Adrenal gland (tissue), 12 donors: ENCODE measurements around the gene KIF26A. TPM values are rescaled to one million over a fixed set of nuclear protein-coding genes. Genes with fewer than 3 reads are reported as not detected.

ENCODE experiments used
- DNase-seq, 7 donors: peaks; one replicate each; pipeline ENCODE4 v3.0.0-alpha.2; 2019 to 2020
- H3K27ac ChIP-seq, 5 donors: fragments of 200-600 bp; sonication (generic) in 4 of 5; 1 replicate in 3 of 5; 2 replicates in 2 of 5; pipeline versions ENCODE4 v1.5.1 to v1.8.0; 2016 to 2020; ENCODE audit warnings: mild to moderate bottlenecking in 1 of 5
- H3K27me3 ChIP-seq: fragments of 200-600 bp; 2 replicates; pipeline ENCODE4 v1.8.0; 2021
- H3K36me3 ChIP-seq, 2 donors: fragments of 200-600 bp; replicated peaks in 1 of 2; 1 replicate in 1 of 2; 2 replicates in 1 of 2; pipeline versions ENCODE4 v1.5.1 to v1.8.0; 2018 to 2022
- H3K4me1 ChIP-seq, 2 donors: fragments of 200-600 bp; replicated peaks in 1 of 2; 1 replicate in 1 of 2; 2 replicates in 1 of 2; pipeline versions ENCODE4 v1.5.1 to v1.8.0; 2018 to 2021
- H3K4me3 ChIP-seq, 4 donors: fragments of 200-600 bp; sonication (generic) in 3 of 4; one replicate each; pipeline ENCODE4 v1.5.1; 2016 to 2018
- H3K9me3 ChIP-seq, 3 donors: fragments of 200-600 bp; sonication (generic) in 1 of 3; replicated peaks in 1 of 3; 1 replicate in 2 of 3; 2 replicates in 1 of 3; pipeline versions ENCODE4 v1.5.1 to v1.8.0; 2016 to 2021
- POLR2A ChIP-seq, 2 donors: fragments of 450-650 bp; IDR thresholded peaks; one replicate each; pipeline ENCODE4 v1.6.1; 2017; ENCODE audit warnings: antibody characterized with exemption in 2 of 2, mild to moderate bottlenecking in 2 of 2, moderate library complexity in 1 of 2
- WGBS, 4 donors: extraction: QIAGEN DNeasy Blood & Tissue Kit in 2 of 4; methylation state at CpG; one replicate each; pipeline versions ENCODE4 v1.1.5 to v1.1.7; 2013 to 2017; 5-methylcytosine and 5-hydroxymethylcytosine counted together
- intact Hi-C, 2 donors: fragments of 100-400 bp; cut with DNase I; formaldehyde crosslinking; loops; one replicate each; pipeline versions ENCODE4 v1.14.1 to v1.15.0; 2022 to 2023
- polyA plus RNA-seq, 3 donors: library from polyadenylated mRNA; stranded (reverse); fragments of 200-250 nt in 2 of 3; fragments of 350-450 nt in 1 of 3; fragmentation: Illumina TruSeq in 1 of 3; extraction: RNeasy Lipid Tissue Mini Kit (QIAGEN cat#74804) in 1 of 3; gene quantifications; one replicate each; pipeline ENCODE4 v1.2.3, GENCODE V29; 2013 to 2014
- total RNA-seq, 9 donors: library from RNA; depleted of rRNA in 4 of 9; stranded (reverse); fragments of >200 nt in 4 of 9; fragments of 120-200 nt in 1 of 9; fragmentation: NEBNext Ultra II Directional in 1 of 9; extraction: Animal tissue kit (Norgen Biotek cat#: 25700) in 1 of 9; gene quantifications; one replicate each; pipeline versions ENCODE4 v1.1.0 to v1.2.4, GENCODE V29; 2013 to 2023
- TF ChIP-seq, protein P1 (sequence below), 6 experiments: fragments of 450-650 bp in 4 of 6; fragments of 200-600 bp in 2 of 6; sonication (generic) in 1 of 6; IDR thresholded peaks; 1 replicate in 5 of 6; 2 replicates in 1 of 6; pipeline versions ENCODE4 v1.5.1 to v1.8.0; 2016 to 2021; ENCODE audit warnings: antibody characterized with exemption in 6 of 6, mild to moderate bottlenecking in 2 of 6, moderate library complexity in 1 of 6
- donor health status: healthy with polysubstance abuse.
- donor health status: Bipolar disorder and iron deficiency.
- donor health status: DM: yes; HTN: yes; CAD: no.
- donor health status: DM: no; HTN: no; CAD: no.
- donor health status: DM: no; HTN: no; CAD: no.
- donor health status: DM: yes; HTN: yes; CAD: no.

KIF26A gene
- total and polyA plus RNA-seq, 12 donors: 0.49 to 23.9 (median 6.5) TPM

- intact Hi-C loops: no loop called here
These were observed 74.1 kb downstream of the KIF26A start for GRCh38 chr14:104212206-104213095.

GRCh38 chr14:104213301-104214034, 75.1 kb downstream of the KIF26A start:
- H3K27me3 ChIP-seq: no peaks in the 10 kb centered on the region
- H3K27ac ChIP-seq: no peak overlapping the region
- 87 to 89% (median 88%) methylated on average over 30 of the region's 30 CpGs for WGBS, 4 donors
- no peaks in the 10 kb centered on the region for H3K36me3 ChIP-seq
- DNase-seq: no peak
- no peak overlapping the region for H3K4me3 ChIP-seq
- intact Hi-C loops: no loop called here
- no peaks in the 10 kb centered on the region for H3K4me1 ChIP-seq
- TF ChIP-seq POLR2A (IDR thresholded peaks at IDR 0.05): no peak
- TF ChIP-seq, protein P1, sequence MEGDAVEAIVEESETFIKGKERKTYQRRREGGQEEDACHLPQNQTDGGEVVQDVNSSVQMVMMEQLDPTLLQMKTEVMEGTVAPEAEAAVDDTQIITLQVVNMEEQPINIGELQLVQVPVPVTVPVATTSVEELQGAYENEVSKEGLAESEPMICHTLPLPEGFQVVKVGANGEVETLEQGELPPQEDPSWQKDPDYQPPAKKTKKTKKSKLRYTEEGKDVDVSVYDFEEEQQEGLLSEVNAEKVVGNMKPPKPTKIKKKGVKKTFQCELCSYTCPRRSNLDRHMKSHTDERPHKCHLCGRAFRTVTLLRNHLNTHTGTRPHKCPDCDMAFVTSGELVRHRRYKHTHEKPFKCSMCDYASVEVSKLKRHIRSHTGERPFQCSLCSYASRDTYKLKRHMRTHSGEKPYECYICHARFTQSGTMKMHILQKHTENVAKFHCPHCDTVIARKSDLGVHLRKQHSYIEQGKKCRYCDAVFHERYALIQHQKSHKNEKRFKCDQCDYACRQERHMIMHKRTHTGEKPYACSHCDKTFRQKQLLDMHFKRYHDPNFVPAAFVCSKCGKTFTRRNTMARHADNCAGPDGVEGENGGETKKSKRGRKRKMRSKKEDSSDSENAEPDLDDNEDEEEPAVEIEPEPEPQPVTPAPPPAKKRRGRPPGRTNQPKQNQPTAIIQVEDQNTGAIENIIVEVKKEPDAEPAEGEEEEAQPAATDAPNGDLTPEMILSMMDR (IDR thresholded peaks at IDR 0.05): no peak
- H3K9me3 ChIP-seq: no peaks in the 10 kb centered on the region

More at GRCh38 chr14:104212206-104213095, 74.1 kb downstream of the KIF26A start:
- no peak for DNase-seq
- TF ChIP-seq POLR2A (IDR thresholded peaks at IDR 0.05): no peak
- TF ChIP-seq, protein P1 (IDR thresholded peaks at IDR 0.05): no peak
- 87 to 91% (median 87%) methylated on average over 12 to 27 of the region's 27 CpGs for WGBS, 4 donors
- Histone ChIP-seq H3K36me3 (no peaks in the 10 kb centered on the region), H3K9me3 (no peaks in the 10 kb centered on the region), H3K4me1 (no peaks in the 10 kb centered on the region), H3K4me3 (no peak overlapping the region), H3K27me3 (no peaks in the 10 kb centered on the region), H3K27ac (no peak overlapping the region)

DNA sequence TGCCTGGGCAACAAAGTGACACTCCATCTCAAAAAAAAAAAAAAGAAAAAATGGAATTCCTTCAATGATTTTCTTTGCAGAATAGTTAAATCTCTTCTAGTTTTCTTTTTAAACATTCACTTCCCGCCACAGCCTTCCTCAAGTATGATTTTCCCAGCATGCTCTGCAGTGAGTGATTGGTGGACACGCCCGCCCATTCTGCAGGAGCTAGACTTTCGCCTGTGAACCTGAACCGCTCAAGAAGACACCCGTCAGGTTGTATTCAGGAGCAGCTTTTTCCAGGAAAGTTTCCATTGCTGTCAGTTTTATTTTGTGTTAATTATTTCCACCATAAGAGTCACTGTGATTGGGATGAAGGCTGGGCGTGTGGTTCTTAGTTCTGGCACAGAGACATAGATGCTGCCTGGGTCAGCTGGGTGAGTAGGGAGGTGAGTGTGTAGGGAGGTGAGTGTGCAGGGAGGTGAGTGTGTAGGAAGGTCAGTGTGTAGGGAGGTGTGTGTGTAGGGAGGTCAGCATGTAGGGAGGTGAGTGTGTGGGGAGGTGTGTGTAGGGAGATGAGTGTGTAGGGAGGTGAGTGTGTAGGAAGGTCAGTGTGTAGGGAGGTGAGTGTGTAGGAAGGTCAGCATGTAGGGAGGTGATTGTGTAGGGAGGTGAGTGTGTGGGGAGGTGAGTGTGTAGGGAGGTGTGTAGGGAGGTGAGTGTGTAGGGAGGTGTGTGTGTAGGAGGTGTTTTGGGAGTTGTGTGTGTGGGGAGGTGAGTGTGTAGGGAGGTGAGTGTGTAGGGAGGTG, 76.2 kb downstream of the KIF26A start:
- Histone ChIP-seq H3K27me3 (no peaks in the 10 kb centered on the region), H3K4me1 (no peaks in the 10 kb centered on the region), H3K36me3 (no peaks in the 10 kb centered on the region), H3K4me3 (no peak overlapping the region), H3K9me3 (no peaks in the 10 kb centered on the region), H3K27ac (no peak overlapping the region)
- 70 to 84% (median 81%) methylated on average over 7 of the region's 7 CpGs for WGBS, 4 donors
- intact Hi-C loops: no loop called here
- no peak for DNase-seq
- TF ChIP-seq POLR2A (IDR thresholded peaks at IDR 0.05): no peak
- TF ChIP-seq, protein P1 (IDR thresholded peaks at IDR 0.05): no peak
